Stimulated activated effector memory CD8-positive, alpha-beta T cell treated with anti-CD3 and anti-CD28 coated beads, Interleukin-12 subunit alpha, Interleukin-12 subunit beta, amount 100 ng/mL, for 72 hours (primary cell): ENCODE data around the gene MYO10.
A peak's percentile ranks its signal among the peaks of the same experiment; 100 is the strongest.

ENCODE experiments used
- ATAC-seq: fragments of 150-1000 bp; cut with Tn5 transposase; 2 replicates; pipeline ENCODE4 v1.10.0; 2021
- DNase-seq, 2 donors: peaks; one replicate each; pipeline ENCODE4 v3.0.0; 2021 to 2022; ENCODE audit warnings: low spot score in 2 of 2
- H3K27ac Mint-ChIP-seq: one replicate; pipeline ENCODE4 v1.8.0; 2022; ENCODE audit warnings: mild to moderate bottlenecking, mixed read lengths
- H3K36me3 Mint-ChIP-seq: one replicate; pipeline ENCODE4 v1.8.0; 2022; ENCODE audit warnings: mild to moderate bottlenecking, mixed read lengths
- H3K4me1 Mint-ChIP-seq: one replicate; pipeline ENCODE4 v1.8.0; 2022; ENCODE audit warnings: mixed read lengths
- H3K4me3 Mint-ChIP-seq: one replicate; pipeline ENCODE4 v1.8.0; 2022; ENCODE audit warnings: mild to moderate bottlenecking, mixed read lengths
- H3K9me3 Mint-ChIP-seq: one replicate; pipeline ENCODE4 v1.8.0; 2022; ENCODE audit warnings: mixed read lengths

The MYO10 gene

DNA sequence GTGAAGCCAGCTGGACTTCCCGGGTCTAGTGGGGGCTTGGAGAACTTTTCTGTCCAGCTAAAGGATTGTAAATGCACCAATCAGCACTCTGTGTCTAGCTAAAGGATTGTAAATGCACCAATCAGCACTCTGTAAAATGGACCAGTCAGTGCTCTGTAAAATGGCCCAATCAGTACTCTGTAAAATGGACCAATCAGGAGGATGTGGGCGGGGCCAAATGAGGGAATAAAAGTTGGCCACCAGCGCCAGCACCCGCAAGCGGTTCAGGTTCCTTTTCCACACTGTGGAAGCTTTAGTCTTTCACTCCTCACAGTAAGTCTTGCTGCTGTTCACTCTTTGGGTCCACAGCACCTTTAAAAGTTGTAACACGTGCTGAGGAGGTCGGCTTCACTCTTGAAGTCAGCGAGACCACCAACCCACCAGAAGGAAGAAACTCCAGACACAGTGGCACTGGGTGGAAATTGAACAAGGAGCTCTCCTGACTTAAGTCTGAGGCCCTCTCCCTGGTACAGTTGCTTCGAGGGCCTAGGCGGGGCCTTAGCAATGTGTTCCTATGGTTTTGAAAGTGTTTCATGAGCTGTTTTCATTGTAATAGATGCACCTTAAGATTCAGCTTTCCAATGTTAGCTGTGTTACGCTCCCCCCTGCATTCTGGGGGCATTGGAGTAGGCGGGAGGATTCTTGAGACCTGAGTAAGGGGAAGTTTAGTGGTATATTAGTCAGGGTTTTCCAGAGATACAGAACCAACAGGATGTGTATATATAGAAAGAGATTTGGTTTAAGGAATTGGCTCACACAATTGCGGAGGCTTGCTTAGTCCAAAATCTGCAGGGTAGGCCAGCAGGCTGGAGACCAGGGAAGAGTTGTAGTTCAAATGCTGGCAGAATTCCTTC is 21.5 kb upstream of the MYO10 start:
- Mint-ChIP-seq H3K27ac (no peak overlapping the region), H3K36me3 (no peaks in the 10 kb centered on the region), H3K4me1 (no peaks in the 10 kb centered on the region), H3K9me3 (no peaks in the 10 kb centered on the region), H3K4me3 (no peak overlapping the region)
- DNase-seq (no peak), ATAC-seq (no peak)

- H3K4me3 Mint-ChIP-seq, result no peak overlapping the region
- no peaks in the 10 kb centered on the region for H3K4me1 Mint-ChIP-seq
- peaks cover 4% of the 10 kb centered on the region for H3K9me3 Mint-ChIP-seq
- no peak overlapping the region for H3K27ac Mint-ChIP-seq
- H3K36me3 Mint-ChIP-seq, result no peaks in the 10 kb centered on the region
- no peak for DNase-seq
- no peak for ATAC-seq
Measured at GRCh38 chr5:16953729-16954128, 17.6 kb upstream of the MYO10 start.

DNA sequence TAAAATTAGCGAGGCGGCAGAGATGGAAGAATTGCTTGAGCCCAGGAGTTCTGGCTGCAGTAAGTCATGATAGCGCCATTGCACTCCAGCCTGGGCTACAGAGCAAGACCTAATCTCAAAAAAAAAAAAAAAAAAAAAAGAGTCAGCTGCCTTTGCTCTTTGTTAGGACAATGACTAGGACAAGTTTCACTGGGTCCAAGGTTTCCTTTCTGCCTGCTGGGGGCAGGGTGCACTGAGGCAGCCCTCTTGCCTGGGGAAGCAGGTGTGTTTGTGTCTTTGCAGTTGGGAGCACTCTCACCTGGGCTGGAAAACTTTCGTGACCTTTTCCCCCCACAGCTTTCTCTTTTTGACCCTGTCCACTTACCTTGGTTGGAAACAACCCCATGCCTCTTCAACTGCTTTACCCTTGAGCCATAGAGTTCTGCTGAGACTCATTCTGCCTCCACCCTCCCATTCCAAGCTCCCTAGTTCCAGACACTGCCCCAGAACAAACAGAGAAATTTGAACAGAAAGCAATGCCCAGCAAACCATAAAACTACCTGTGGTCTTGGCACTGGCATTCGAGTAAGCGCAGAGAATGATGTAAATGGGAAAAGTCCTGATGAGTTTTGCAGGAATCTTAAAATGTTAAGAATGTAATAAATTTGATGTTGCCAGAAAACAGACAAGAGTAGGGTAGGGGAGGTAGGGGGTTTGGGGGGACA is 17.0 kb upstream of the MYO10 start:
- ATAC-seq (no peak), DNase-seq (no peak)
- Mint-ChIP-seq H3K36me3 (no peaks in the 10 kb centered on the region), H3K4me3 (no peak overlapping the region), H3K9me3 (peaks cover 7% of the 10 kb centered on the region), H3K27ac (no peak overlapping the region), H3K4me1 (no peaks in the 10 kb centered on the region)

- Mint-ChIP-seq H3K27ac (no peak overlapping the region), H3K4me1 (no peaks in the 10 kb centered on the region), H3K36me3 (no peaks in the 10 kb centered on the region), H3K4me3 (no peak overlapping the region), H3K9me3 (peaks cover 21% of the 10 kb centered on the region)
- ATAC-seq (no peak), DNase-seq (no peak)
Measured at GRCh38 chr5:16946725-16947124, 10.6 kb upstream of the MYO10 start.

- Mint-ChIP-seq H3K4me1 (no peaks in the 10 kb centered on the region), H3K4me3 (no peak overlapping the region), H3K27ac (no peak overlapping the region), H3K36me3 (no peaks in the 10 kb centered on the region), H3K9me3 (peaks cover 21% of the 10 kb centered on the region)
- no peak for DNase-seq
- ATAC-seq, result no peak
Measured at GRCh38 chr5:16944816-16945562, 8.9 kb upstream of the MYO10 start.

- H3K9me3 Mint-ChIP-seq, result peaks cover 18% of the 10 kb centered on the region
- H3K4me1 Mint-ChIP-seq, result no peaks in the 10 kb centered on the region
- no peak overlapping the region for H3K4me3 Mint-ChIP-seq
- no peaks in the 10 kb centered on the region for H3K36me3 Mint-ChIP-seq
- H3K27ac Mint-ChIP-seq, result no peak overlapping the region
- DNase-seq, result no peak
- no peak for ATAC-seq
Measured at GRCh38 chr5:16943846-16944678, 8.0 kb upstream of the MYO10 start.

GRCh38 chr5:16937503-16938161 is 1.5 kb upstream of the MYO10 start:
- no peak for ATAC-seq
- peaks cover 5% of the 10 kb centered on the region for H3K4me1 Mint-ChIP-seq
- no peaks in the 10 kb centered on the region for H3K36me3 Mint-ChIP-seq
- H3K27ac Mint-ChIP-seq, result no peak overlapping the region
- DNase-seq, result no peak
- peaks cover 4% of the 10 kb centered on the region for H3K9me3 Mint-ChIP-seq
- H3K4me3 Mint-ChIP-seq, result no peak overlapping the region

DNA sequence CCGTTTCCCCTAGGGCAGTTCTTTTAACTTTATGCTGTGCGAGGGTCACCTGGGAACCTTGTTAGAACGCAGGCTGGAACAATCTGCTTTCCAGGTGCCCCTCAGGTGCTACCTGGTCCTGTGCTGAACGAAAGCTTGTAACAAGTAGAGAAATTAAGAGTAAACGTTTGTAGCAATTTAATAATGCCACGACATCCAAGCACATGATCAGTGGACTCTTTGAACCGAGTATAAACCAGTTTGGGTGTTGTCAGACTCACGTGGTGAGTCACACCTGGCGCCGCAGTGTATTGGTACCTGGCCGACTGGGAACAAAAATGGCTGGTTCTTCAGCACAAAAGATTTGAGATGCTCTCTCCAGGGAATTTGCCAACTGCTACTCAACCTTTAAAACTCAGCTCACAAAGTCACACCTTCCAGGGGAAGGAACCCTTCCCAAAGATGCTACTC is 926 bp upstream of the MYO10 start:
- ATAC-seq (no peak), DNase-seq (no peak)
- H3K4me1 Mint-ChIP-seq, result peaks cover 5% of the 10 kb centered on the region
- no peak overlapping the region for H3K4me3 Mint-ChIP-seq
- H3K9me3 Mint-ChIP-seq, result no peaks in the 10 kb centered on the region
- H3K36me3 Mint-ChIP-seq, result no peaks in the 10 kb centered on the region
- H3K27ac Mint-ChIP-seq, result no peak overlapping the region

DNA sequence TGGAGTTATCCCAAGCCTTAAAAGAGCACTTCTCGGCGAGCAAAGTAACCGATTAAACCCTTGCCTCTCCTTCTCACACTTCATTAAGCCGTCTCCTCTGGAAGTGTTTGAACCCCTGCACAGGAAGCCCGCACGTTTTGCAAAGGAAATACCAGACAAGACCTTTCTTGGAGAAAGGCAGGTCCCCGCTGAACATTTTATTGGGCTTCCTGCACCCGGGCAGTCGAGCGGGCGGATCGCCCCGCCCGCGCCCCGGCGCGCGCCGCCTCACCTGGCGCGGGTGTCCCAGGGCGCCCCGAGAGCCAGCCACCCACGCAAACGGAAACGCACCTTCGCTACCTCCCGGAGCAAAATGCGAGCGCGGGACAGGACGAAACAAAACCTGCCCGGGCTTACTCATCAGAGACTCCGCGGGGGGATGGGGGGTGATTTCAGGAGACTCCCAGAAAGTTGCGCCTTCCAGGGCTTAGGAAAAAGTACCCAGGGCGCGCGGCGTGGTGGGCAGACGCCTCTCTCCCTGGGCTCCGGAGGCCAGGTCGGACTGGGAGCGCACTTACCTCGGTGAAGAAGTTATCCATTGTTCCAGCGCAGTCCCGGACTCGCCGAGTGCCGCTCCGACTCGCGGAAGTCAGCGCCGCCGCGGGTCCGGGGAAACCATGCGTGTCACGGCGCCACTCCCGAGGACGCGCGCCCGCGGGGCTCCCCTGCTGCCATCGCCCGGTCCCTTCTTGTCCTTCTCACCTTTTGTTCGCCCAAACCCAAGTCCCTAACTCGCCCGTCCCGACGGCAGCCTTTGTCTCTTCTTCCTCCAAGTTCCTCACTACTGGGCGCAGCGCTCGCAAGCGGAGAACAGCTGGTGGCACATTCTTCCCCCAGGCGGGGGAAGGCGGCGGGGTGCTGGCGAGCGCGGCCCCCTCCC is 598 bp downstream of the MYO10 start:
- DNase-seq (peak in 1 of 2 donors; percentile 50), ATAC-seq (peak; percentile 48)
- Mint-ChIP-seq H3K36me3 (no peaks in the 10 kb centered on the region), H3K27ac (no peak overlapping the region), H3K9me3 (no peaks in the 10 kb centered on the region), H3K4me1 (peaks cover 5% of the 10 kb centered on the region), H3K4me3 (peak overlapping the region; percentile 49)

DNA sequence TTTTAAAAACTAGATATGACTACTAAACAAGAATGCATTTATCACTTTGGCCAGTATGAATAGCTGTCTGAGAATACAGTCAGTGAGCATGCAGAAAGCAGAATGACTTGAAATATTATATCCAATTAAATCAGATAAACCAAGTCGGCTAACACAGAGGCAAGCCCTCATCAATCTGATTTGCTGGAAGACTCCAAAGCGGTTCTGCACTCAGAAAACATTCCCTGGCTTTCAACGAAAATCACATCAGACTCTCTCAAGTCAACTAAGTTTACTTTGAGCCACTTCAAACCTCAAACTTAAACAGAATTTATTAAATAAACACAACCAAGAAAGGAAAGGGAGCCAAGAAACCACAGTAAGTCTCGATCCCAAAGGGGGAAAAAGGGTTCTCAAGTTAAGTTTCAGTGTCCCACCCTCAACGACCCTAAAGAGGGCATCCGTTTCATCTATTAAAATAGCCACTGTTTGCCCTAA is 1.4 kb downstream of the MYO10 start:
- ATAC-seq (no peak), DNase-seq (no peak)
- H3K4me1 Mint-ChIP-seq, result peaks cover 5% of the 10 kb centered on the region
- no peak overlapping the region for H3K27ac Mint-ChIP-seq
- no peaks in the 10 kb centered on the region for H3K9me3 Mint-ChIP-seq
- H3K36me3 Mint-ChIP-seq, result no peaks in the 10 kb centered on the region
- no peak overlapping the region for H3K4me3 Mint-ChIP-seq

DNA sequence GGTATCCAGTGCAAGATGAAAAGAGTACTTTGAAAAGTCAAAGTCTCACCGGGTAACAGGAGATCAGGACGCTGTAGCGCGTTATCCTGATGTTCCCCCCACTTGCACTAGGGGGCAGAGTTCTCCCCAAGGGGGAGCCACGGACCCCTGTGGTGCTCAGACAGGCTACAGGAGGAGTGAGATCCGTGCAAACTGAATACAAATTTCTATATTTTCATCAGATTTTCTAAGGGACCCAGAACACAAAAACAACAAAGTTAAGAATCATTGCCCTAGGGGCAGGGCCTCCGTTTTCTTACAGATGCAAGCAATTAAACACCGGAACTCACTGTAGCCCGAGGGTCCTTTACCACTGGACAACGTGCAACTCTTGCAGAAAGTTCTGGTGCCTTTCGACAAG is 2.0 kb downstream of the MYO10 start:
- Mint-ChIP-seq H3K27ac (no peak overlapping the region), H3K36me3 (no peaks in the 10 kb centered on the region), H3K9me3 (no peaks in the 10 kb centered on the region), H3K4me3 (no peak overlapping the region), H3K4me1 (peaks cover 5% of the 10 kb centered on the region)
- peak; percentile 46 for ATAC-seq
- DNase-seq, result peak in 1 of 2 donors; percentile 62

GRCh38 chr5:16933337-16933736 is 2.8 kb downstream of the MYO10 start:
- peaks cover 5% of the 10 kb centered on the region for H3K4me1 Mint-ChIP-seq
- no peaks in the 10 kb centered on the region for H3K36me3 Mint-ChIP-seq
- DNase-seq (no peak), ATAC-seq (no peak)
- no peaks in the 10 kb centered on the region for H3K9me3 Mint-ChIP-seq
- H3K4me3 Mint-ChIP-seq, result no peak overlapping the region
- H3K27ac Mint-ChIP-seq, result no peak overlapping the region

- no peak overlapping the region for H3K27ac Mint-ChIP-seq
- no peak for ATAC-seq
- no peaks in the 10 kb centered on the region for H3K36me3 Mint-ChIP-seq
- no peak for DNase-seq
- H3K4me1 Mint-ChIP-seq, result peaks cover 5% of the 10 kb centered on the region
- no peaks in the 10 kb centered on the region for H3K9me3 Mint-ChIP-seq
- H3K4me3 Mint-ChIP-seq, result no peak overlapping the region
Measured at GRCh38 chr5:16932401-16932800, 3.7 kb downstream of the MYO10 start.
